Endometrial microvascular endothelial cells (primary cell): Measurements from ENCODE around the gene IGSF10. TPM values are rescaled to one million over a fixed set of nuclear protein-coding genes. Genes with fewer than 3 reads are reported as not detected.
"Not testable (repeated sequence)": the region's sequence is repeated elsewhere in the genome, so short reads cannot be mapped to it uniquely, and the experiment has no call there.

ENCODE experiments used
- in situ Hi-C: cut with HindIII; loops from 2 replicates; pipeline ENCODE4 v1.10.0; 2017; ENCODE audit warnings: low sequenced_read_pairs, low pct_unique_long_range_greater_than_20kb; ENCODE audit errors: inconsistent ontology term
- total RNA-seq: library from RNA; depleted of rRNA; stranded (reverse); fragments of >200 nt; gene quantifications from one replicate; pipeline ENCODE4 v1.2.3, GENCODE V29; 2015; ENCODE audit errors: inconsistent ontology term

Gene IGSF10, protein sequence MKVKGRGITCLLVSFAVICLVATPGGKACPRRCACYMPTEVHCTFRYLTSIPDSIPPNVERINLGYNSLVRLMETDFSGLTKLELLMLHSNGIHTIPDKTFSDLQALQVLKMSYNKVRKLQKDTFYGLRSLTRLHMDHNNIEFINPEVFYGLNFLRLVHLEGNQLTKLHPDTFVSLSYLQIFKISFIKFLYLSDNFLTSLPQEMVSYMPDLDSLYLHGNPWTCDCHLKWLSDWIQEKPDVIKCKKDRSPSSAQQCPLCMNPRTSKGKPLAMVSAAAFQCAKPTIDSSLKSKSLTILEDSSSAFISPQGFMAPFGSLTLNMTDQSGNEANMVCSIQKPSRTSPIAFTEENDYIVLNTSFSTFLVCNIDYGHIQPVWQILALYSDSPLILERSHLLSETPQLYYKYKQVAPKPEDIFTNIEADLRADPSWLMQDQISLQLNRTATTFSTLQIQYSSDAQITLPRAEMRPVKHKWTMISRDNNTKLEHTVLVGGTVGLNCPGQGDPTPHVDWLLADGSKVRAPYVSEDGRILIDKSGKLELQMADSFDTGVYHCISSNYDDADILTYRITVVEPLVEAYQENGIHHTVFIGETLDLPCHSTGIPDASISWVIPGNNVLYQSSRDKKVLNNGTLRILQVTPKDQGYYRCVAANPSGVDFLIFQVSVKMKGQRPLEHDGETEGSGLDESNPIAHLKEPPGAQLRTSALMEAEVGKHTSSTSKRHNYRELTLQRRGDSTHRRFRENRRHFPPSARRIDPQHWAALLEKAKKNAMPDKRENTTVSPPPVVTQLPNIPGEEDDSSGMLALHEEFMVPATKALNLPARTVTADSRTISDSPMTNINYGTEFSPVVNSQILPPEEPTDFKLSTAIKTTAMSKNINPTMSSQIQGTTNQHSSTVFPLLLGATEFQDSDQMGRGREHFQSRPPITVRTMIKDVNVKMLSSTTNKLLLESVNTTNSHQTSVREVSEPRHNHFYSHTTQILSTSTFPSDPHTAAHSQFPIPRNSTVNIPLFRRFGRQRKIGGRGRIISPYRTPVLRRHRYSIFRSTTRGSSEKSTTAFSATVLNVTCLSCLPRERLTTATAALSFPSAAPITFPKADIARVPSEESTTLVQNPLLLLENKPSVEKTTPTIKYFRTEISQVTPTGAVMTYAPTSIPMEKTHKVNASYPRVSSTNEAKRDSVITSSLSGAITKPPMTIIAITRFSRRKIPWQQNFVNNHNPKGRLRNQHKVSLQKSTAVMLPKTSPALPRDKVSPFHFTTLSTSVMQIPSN (N-terminal part only)
- total RNA-seq = not detected

DNA sequence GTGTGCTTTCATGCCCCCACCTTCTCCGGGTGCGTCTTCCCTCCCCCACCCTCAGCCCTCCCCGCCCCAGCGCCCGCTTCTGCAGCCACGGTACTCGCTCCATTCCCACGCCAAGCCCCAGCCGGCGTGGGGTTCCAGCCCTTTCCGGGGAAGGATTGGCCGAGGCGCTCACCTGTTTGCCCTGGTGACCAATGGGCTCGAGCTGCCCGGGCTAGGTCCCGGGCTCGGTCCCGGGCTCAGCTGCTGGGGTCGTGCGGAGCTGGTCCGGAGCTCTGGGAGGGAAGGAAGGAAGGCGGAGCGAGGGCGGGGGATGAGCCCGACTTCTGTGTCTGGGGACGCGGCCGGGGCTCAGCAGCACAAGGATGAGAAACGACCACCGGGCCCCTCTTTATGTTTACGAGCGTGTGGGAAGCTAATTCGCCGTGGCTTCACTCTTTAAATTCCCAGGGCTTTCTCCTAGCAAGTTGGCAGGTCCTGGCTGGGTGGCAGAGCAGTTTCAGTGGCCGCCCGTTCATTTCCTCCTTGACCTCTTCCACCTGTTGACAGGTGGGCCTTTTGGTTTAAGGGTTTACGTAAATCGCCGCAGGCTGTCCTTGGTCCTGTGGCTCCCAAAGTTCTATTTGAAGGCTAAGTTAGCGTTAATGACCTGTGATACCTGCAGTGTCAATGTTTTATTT, at the start of gene IGSF10:
Gene IGSF10 (minus strand): TSS at position 288 of the 677 bp plus-strand sequence. CDS start 2,352 bp downstream, outside the sequence.
- in situ Hi-C loops = loop anchor here (25.0 kb wide), 1 partner anchor 451 kb away; no protein-coding TSS in a partner anchor

DNA sequence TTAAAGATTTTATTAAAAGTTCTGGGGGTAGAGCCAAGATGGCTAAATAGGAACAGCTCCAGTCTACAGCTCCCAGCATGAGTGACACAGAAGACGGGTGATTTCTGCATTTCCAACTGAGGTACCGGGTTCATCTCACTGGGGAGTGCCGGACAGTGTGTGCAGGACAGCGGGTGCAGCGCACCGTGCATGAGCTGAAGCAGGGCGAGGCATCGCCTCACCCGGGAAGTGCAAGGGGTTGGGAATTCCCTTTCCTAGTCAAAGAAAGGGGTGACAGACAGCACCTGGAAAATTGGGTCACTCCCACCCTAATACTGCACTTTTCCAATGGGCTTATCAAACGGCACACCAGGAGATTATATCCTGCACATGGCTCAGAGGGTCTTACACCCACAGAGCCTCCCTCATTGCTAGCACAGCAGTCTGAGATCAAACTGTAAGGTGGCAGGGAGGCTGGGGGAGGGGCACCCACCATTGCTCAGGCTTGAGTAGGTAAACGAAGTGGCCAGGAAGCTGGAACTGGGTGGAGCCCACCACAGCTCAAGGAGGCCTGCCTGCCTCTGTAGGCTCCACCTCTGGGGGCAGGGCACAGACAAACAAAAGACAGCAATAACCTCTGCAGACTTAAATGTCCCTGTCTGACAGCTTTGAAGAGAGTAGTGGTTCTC, 48.7 kb upstream of the IGSF10 start:
- in situ Hi-C loops = not testable (repeated sequence)

DNA sequence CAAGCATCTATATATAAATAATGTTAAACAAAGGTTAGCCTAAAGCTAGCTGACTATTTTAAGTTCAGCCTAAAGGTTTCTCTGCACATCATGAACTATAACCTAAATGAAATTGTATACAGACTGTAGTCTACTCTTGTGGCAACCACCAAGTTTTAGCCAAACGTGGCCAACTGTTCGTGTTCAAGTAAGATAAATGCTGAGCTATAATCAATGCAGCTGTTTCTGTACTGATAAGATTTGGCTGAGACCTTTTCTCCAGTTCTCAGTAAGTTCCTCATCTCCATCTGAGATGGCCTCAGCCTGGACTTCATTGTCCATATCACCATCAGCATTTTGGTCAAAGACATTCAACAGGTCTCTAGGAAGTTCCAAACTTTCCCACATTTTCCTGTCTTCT, 43.7 kb upstream of the IGSF10 start:
- in situ Hi-C loops = no loop called here

DNA sequence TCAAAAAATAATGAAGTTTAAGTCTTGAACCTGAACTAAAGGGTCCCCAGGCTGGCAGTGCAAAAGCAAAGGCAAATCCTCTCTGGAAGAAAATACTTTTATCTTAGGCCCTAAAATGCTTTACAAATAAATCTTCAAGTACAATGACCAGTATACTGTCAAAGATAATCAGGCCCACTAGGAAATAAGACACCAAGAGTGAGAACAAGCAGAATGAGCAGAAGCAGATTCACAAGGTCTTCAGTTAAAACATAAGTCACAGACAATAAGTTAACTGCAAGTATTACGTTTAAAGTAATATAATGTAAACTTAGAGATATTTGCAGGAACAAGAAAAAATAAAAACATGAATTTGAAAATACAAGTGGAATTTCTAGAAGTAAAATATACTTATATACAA, 42.2 kb upstream of the IGSF10 start:
- in situ Hi-C loops = no loop called here

DNA sequence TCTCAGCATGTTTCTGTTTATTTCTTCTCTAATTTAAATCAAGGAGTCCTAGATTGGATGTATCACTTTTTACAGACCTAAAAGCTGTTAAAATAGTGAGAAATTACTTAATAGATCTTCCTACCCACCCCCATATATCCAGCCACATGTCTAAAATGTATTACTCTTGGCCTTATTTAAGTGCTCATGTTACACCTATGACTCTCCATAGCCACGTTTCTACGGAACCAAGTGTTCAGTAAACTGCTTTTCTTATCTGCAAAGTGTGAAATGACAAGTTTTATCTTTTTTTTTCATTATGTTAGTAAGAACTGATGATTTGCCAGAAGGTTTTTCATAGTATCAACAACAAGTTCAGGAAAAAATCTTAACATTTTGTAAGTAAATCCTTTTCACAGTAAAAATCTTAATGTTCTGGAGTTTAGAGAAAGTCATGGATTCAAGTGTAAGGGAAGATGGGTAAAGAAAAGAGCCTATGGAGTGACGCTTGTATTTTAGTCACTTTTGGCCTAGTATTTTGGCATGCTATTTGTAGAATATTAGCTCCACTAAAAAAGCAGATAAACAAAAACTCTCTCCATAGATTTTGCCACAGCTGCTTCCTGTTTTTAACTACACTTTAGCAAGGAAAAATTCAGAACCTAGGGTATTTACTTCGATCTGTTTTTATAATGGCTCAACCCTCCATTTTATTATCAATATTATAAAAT, 41.2 kb upstream of the IGSF10 start:
- in situ Hi-C loops = no loop called here

DNA sequence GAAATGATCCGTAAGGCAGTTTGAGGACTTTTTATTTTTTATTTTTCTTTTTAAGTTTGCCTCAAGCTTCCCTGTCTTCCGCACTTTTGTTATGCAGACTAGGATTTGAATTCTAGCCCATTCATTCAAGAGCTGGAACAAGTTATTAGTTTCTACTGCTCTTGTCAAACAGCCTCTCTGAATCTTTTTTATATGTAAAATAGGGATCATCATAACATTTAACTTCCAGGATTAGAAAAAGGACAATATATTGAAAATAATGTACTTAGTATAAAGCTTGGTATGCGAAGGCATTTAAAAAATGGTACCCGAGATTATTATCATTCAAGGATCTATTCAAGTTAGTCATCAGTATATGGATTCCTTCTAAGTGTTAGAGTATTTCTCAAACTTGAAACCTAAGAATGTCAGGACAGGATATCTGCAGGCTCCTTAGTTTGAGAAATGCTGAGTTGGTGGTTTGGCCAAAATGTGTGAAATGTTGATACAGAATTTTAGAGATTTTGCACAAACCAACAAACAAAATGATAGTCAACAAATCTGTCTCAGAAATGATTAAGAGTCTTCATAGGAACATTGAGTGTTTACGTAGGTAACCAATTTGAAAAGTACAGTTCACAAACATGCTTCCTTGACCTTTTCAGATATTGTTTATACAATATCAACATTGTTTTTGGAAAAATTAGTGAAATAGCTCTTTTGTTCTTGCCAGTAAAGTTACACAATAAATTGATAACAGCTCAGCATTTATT, 40.5 kb upstream of the IGSF10 start:
- in situ Hi-C loops = no loop called here

DNA sequence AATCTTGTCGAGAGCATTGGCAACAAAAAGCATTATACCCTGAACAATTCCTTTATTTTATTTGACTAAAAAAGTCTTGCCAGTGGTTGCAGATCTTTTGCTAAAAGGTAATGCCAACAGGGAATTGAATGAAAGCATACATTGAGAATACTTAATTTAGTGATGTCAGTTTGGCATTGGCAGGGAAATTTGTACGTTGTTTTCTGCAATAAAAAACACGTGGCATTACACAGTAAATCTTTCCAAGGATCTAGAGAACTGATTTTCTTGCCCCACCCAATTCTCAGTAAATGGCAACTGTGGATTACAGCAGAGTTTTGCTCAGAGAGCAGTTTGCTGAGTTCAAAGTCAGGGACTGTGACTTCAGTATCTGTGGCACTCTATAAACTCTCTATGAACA, 38.3 kb upstream of the IGSF10 start:
- in situ Hi-C loops = no loop called here

DNA sequence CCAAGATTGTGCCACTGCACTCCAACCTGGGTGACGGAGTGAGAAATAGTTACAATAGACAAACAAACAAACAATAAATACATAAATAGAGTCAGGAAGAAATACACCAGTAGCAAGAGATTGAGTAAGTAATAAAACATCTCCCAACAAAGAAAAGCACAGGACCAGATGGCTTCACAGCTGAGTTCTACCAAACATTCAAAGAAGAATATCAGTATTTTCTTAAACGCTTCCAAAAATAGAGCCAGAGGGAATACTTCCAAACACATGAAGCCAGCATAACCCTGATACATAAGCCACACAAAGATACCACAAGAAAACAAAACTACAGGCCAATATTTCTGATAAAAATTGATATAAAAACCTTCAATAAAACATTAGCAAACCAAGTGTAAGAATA, 30.7 kb upstream of the IGSF10 start:
- in situ Hi-C loops = no loop called here

DNA sequence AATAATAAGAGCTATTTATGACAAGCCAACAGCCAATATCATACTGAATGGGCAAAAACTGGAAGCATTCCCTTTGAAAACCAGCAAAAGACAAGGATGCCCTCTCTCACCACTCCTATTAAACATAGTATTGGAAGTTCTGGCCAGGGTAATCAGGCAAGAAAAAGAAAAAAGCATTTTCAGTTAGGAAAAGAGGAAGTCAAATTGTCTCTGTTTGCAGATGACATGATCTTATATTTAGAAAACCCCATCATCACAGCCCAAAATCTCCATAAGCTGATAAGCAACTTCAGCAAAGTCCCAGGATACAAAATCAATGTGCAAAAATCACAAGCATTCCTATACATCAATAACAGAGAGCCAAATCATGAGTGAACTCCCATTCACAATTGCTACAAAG, 27.0 kb upstream of the IGSF10 start:
- in situ Hi-C loops = not testable (repeated sequence)

DNA sequence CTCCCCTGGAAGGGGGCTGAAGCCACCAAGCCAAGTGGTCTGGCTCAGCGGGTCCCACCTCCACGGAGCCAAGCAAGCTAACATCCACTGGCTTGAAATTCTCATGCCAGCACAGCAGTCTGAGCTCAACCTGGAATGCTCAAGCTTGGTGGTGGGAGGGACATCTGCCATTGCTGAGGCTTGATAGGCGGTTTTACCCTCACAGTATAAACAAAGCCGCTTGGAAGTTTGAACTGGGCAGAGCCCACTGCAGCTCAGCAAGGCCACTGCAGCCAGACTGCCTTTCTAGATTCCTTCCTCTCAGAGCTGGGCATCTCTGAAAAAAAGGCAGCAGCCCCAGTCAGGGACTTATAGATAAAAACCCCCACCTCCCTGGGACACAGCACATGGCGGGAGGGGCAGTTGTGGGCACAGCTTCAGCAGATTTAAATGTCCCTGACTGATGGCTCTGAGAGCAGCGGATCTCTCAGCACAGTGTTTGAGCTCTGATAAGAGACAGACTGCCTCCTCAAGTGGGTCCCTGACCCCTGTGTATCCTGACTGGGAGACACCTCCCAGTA, 23.2 kb upstream of the IGSF10 start:
- in situ Hi-C loops = no loop called here

DNA sequence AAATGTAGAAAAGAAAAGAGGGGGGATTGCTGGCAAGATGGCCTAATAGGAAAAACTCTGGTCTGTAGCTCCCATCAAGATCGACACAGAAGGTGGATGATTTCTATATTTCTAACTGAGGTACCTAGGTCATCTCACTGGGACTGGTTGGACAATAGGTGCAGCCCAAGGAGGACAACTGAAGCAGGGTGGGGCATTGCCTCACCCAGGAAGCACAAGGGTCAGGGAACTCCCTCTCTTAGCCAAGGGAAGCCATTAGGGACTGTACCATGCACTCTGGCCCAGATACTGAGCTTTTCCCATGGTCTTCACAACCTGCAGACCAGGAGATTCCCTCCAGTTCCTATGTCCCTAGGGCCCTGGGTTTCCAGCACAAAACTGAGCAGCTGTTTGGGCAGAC, 22.6 kb upstream of the IGSF10 start:
- in situ Hi-C loops = no loop called here

DNA sequence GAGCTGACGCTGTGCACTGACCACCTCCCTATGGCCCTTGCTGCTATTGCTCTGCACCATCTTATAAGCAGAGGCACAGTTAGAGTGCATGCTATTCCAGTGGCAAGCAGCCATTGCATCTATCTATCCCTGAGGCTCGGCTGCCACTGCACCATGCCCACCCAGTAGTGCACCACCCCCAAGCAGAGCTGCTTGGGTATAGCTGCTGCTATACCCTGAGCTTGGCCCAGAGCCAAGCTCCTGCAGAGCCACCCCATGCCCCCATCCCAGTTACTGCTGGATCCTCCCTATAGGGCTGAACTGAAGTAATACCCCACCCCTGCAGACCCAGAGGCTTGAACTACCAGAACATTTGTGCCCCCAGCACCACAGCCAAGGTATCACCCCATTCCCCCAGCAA, 19.6 kb upstream of the IGSF10 start:
- in situ Hi-C loops = no loop called here

DNA sequence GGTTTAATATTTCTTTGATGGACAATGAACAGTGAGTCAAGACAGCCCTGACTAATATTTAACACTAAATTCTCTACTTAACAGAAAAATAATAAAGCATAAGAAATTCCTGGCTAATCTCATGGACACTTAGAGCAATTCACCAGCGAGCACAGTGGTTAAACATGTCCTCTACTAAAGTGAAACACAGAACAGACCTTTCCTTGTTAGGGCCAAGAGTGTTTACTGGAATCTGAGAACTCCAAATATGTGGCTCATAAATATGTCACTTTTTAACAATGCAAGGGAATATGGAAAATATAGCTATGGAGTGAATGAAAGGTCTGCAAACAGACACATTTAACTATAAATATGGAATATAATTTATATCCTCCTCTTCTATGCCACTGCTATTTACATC, 18.6 kb upstream of the IGSF10 start:
- in situ Hi-C loops = no loop called here

DNA sequence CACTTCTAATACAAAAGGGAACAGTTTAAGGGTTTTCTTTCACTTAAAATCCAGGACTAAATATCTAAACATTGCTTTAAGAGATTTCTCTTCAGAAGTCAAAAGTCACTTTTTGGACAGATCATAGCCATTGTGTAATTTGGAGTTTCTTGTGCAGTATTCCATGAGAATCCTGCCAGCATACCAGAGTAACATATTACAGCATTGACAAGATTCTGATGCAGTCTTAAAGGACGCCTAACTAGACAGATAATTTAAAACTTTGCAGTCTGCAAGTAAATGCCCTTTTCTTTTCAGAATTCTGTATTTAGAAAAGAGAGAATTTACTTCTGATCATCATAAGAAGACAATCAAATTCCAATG, 17.5 kb upstream of the IGSF10 start:
- in situ Hi-C loops = no loop called here

DNA sequence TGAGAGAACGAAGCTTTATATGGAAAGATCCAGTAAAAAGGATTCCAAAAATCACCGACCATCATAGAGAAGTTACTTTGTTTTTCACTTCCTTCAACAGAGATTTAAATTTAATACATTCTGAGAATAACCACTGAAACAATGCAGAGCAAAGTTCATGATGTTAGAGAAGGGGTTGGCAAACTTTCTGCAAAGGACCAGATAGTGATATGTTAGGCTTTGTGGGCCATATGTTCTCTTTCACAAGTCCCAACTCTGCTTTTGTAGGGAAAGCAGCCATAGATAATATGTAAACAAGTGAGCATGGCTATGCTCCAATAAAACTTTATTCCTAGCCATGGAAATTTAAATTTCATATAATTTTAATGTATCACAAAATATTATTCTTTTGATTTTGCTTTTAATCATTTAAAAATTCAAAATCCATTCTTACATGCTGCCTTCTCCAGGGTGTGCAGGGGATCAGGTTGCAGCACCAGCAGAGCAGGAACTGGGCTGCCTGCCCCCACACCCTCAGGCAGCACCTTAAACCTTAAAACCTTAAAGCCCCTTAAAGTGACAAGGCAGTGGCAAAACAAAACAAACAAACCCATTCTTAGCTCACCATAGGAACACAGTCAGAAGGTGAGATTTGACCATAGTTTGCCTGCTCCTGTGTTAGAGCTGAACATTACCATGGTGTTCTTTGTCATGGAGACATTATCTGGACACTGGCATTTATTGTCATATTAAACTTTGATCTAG, 16.9 kb upstream of the IGSF10 start:
- in situ Hi-C loops = no loop called here

DNA sequence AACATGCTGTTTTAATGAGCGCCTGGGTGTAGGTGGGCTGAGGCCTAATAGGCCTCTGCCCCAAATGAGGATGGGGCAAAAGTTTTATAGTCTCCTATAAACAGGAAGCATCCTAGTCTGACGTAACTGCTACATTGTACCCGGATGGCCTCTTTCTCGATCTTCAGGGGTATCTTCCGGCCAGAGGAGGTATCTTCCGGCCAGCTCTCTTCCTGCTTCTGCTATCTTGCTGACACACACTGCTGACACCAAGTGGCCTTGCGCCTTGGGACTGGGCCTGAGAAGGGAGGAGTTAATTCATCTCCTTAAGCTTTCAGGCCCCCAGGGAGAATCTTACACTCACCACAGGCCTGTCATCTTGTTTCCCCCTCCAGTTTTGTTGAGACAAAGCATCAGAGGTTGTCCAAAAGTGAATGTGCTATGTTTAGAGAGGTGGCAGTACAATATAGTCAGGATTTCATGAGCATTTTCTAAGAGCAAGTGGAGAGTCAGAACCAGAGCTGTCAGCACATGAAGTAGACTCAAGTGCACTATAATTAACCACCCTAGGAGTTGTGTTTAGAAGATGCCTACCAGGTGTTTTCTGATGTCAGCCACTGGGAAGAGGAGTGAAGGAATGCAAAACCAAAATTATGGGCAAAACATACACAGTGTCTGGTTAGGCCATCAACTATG, 15.6 kb upstream of the IGSF10 start:
- in situ Hi-C loops = no loop called here
